ENCODE measurements around the gene ATP10D. TPM values are rescaled to one million over a fixed set of nuclear protein-coding genes. Genes with fewer than 3 reads are reported as not detected.

Gene ATP10D
- total and polyA plus RNA-seq, 9 of the 15 experiments (the other 6 are each of a cell fraction or from before 2014, with no cell fraction given): 0.10 to 0.36 (median 0.19) TPM; not detected in 1

GRCh38 chr4:47494124-47494430 is 9.0 kb downstream of the ATP10D start (continued):
- TF ChIP-seq THRA (IDR thresholded peaks at IDR 0.05) (no peak), ZNF174 (CRISPR knock-in tag; IDR thresholded peaks at IDR 0.05) (no peak), MAFF (IDR thresholded peaks at IDR 0.05; ENCODE audit: low read length) (no peak), ZFP36 (IDR thresholded peaks at IDR 0.05; ENCODE audit: low read depth, low read length, partially characterized antibody) (no peak), HIVEP1 (CRISPR knock-in tag; IDR thresholded peaks at IDR 0.05) (no peak), ZNF212 (CRISPR knock-in tag; IDR thresholded peaks at IDR 0.05) (no peak), GABPB1 (CRISPR knock-in tag; IDR thresholded peaks at IDR 0.05) (no peak), ZNF165 (CRISPR knock-in tag; IDR thresholded peaks at IDR 0.05; ENCODE audit: borderline replicate concordance) (no peak), SIX5 (IDR thresholded peaks at IDR 0.05; ENCODE audit: borderline replicate concordance in 1 of 2, insufficient read depth in 1 of 2, low read depth in 1 of 2, low read length in 2 of 2) (no peak)

GRCh38 chr4:47498899-47499298 is 13.8 kb downstream of the ATP10D start:
- H3K9me3 ChIP-seq (replicated peaks; ENCODE audit: control insufficient read depth, insufficient read depth, low read depth, low read length): no peaks in the 10 kb centered on the region
- no peak overlapping the region for H3K27ac ChIP-seq (ENCODE audit: extremely low read depth, low read depth, low read length)
- H3K4me2 ChIP-seq (ENCODE audit: insufficient read depth, low read length): no peak overlapping the region
- no peak overlapping the region for H3K4me3 ChIP-seq
- ChIA-PET POLR2A (no interaction called here), CTCF (ENCODE audit: low intra/inter-chr PET ratio) (no interaction called here)
- WGBS (ENCODE audit: insufficient coverage, low coverage, missing lambda C conversion rate): under 1% methylated on average over 6 of the region's 6 CpGs
- in situ Hi-C loops (cut with MboI): no loop called here
- FAIRE-seq (no peak), ATAC-seq (no peak), DNase-seq (ENCODE audit: extremely low read depth in 1 of 4, low spot score in 3 of 4) (no peak)
- H3K36me3 ChIP-seq (ENCODE audit: control insufficient read depth, insufficient read depth, low read length): no peaks in the 10 kb centered on the region
- no peak overlapping the region for H2AFZ ChIP-seq (ENCODE audit: low read depth, low read length)
- H4K20me1 ChIP-seq (replicated peaks; ENCODE audit: control insufficient read depth, insufficient read depth, low read length): no peaks in the 10 kb centered on the region
- no peak overlapping the region for H3K9ac ChIP-seq (ENCODE audit: insufficient read depth in 1 of 2, low read depth in 2 of 2, low read length in 2 of 2)
- no peaks in the 10 kb centered on the region for H3K27me3 ChIP-seq (ENCODE audit: control insufficient read depth in 2 of 2, insufficient read depth in 2 of 2, low read length in 2 of 2)
- H3K4me1 ChIP-seq (replicated peaks in 1 of 2; ENCODE audit: control insufficient read depth in 2 of 2, insufficient read depth in 2 of 2, low read length in 2 of 2): no peaks in the 10 kb centered on the region
- H3K79me2 ChIP-seq (ENCODE audit: control insufficient read depth, insufficient read depth, low read length): no peaks in the 10 kb centered on the region
- H3K9me1 ChIP-seq (ENCODE audit: control insufficient read depth, insufficient read depth, low read length): no peaks in the 10 kb centered on the region
- no TSS peak for BruUV-seq (replicated peaks)
- intact Hi-C loops (cut with micrococcal nuclease): no loop called here
- TF ChIP-seq MAFG (tag; conservative IDR thresholded peaks at IDR 0.05): no peak
- TF ChIP-seq GTF2A2 (tag; IDR thresholded peaks at IDR 0.05): no peak
- TF ChIP-seq RNF2 (IDR thresholded peaks at IDR 0.05): no peak
- TF ChIP-seq CXXC5 (CRISPR knock-in tag; IDR thresholded peaks at IDR 0.05): no peak
- no peak for TF ChIP-seq LEF1 (IDR thresholded peaks at IDR 0.05)
- TF ChIP-seq PML (IDR thresholded peaks at IDR 0.05; ENCODE audit: low read length): no peak
- TF ChIP-seq MLX (CRISPR knock-in tag; conservative IDR thresholded peaks at IDR 0.05): no peak
- no peak for TF ChIP-seq ZNF324 (CRISPR knock-in tag; IDR thresholded peaks at IDR 0.05)
- TF ChIP-seq THRB (CRISPR knock-in tag; conservative IDR thresholded peaks at IDR 0.05): no peak
- TF ChIP-seq MTF1 (CRISPR knock-in tag; IDR thresholded peaks at IDR 0.05; ENCODE audit: borderline replicate concordance): no peak
- TF ChIP-seq ZNF354B (CRISPR knock-in tag; IDR thresholded peaks at IDR 0.05): no peak
- TF ChIP-seq PRMT5 (CRISPR knock-in tag; IDR thresholded peaks at IDR 0.05): no peak
- no peak for TF ChIP-seq NFXL1 (CRISPR knock-in tag; IDR thresholded peaks at IDR 0.05)
- TF ChIP-seq EWSR1 (IDR thresholded peaks at IDR 0.05; ENCODE audit: borderline replicate concordance, low read depth, partially characterized antibody): no peak
- TF ChIP-seq ZNF12 (CRISPR knock-in tag; IDR thresholded peaks at IDR 0.05): no peak
